Prostate gland (tissue), 2 donors: ENCODE results near the gene MEIS2.

Experiments
- POLR2A ChIP-seq: fragments of 450-650 bp; IDR thresholded peaks from one replicate; pipeline ENCODE4 v1.6.1; 2016; ENCODE audit warnings: antibody characterized with exemption, mild to moderate bottlenecking
- TF ChIP-seq, protein P1 (sequence below), 4 experiments: fragments of 200-600 bp in 2 of 4; fragments of 450-650 bp in 2 of 4; sonication (generic) in 2 of 4; IDR thresholded peaks; 1 replicate in 3 of 4; 2 replicates in 1 of 4; pipeline ENCODE4 v1.5.1; 2016 to 2019; ENCODE audit warnings: antibody characterized with exemption in 4 of 4, mild to moderate bottlenecking in 2 of 4, moderate library complexity in 2 of 4

DNA sequence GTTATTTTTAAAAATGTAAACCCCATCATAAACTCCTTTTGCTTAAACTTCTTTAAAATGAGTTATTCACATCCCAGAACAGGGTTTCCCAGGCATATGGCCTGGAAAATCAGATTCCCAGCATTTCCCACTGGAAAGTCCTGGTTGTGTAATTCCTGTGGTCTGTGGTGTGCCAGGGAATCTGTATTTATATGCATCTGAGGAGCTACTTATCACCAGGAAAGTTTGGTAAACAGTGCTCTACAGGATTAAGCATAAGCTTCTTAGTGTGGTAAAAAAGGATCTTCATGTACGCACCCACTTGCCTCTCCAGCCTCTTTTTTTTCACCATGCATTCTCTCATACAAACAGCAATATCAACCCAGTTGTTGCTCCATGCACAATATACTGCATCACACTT lies 28.2 kb downstream of the MEIS2 start:
- TF ChIP-seq, protein P1, sequence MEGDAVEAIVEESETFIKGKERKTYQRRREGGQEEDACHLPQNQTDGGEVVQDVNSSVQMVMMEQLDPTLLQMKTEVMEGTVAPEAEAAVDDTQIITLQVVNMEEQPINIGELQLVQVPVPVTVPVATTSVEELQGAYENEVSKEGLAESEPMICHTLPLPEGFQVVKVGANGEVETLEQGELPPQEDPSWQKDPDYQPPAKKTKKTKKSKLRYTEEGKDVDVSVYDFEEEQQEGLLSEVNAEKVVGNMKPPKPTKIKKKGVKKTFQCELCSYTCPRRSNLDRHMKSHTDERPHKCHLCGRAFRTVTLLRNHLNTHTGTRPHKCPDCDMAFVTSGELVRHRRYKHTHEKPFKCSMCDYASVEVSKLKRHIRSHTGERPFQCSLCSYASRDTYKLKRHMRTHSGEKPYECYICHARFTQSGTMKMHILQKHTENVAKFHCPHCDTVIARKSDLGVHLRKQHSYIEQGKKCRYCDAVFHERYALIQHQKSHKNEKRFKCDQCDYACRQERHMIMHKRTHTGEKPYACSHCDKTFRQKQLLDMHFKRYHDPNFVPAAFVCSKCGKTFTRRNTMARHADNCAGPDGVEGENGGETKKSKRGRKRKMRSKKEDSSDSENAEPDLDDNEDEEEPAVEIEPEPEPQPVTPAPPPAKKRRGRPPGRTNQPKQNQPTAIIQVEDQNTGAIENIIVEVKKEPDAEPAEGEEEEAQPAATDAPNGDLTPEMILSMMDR (IDR thresholded peaks at IDR 0.05): no peak
- TF ChIP-seq POLR2A: no peak
